ENCODE results near the gene GALNTL6. TPM values are rescaled to one million over a fixed set of nuclear protein-coding genes. Genes with fewer than 3 reads are reported as not detected.

Gene GALNTL6
- total RNA-seq, 2 donors from 2014 or later, result not detected

- H3K36me3 Mint-ChIP-seq (ENCODE audit: insufficient read depth in 2 of 2), result no peaks in the 10 kb centered on the region
- no peaks in the 10 kb centered on the region for H3K4me1 Mint-ChIP-seq (ENCODE audit: low read depth)
- H3K9me3 Mint-ChIP-seq, result no peaks in the 10 kb centered on the region
- H3K4me3 Mint-ChIP-seq, result no peak overlapping the region
- ATAC-seq (replicated peaks in 1 of 2) (no peak), DNase-seq (no peak)
- H3K27me3 Mint-ChIP-seq (ENCODE audit: low read depth), result no peaks in the 10 kb centered on the region
- H3K27ac Mint-ChIP-seq, result no peak overlapping the region
Observed at GRCh38 chr4:172826346-172826745, 1013.1 kb downstream of the GALNTL6 start.

DNA sequence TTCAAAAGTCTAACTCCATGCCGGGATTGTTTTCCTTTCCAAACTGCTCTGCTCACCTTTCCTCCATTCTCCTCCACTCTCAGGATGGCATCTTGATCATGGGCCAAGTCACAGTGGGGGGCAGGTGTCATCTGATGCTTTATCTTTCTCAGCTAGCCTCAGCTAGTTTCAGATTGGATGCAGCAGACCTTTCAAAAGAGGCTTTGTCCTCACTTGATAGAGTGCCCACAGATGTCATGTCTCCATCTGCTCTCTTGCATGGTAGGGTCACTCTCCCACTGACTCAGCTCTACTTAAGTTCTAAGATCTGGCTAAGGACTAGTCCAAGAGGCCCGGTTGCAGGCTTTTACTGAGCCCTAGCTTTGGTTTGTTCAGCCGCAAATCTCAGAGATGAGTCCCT, 1013.7 kb downstream of the GALNTL6 start:
- no peaks in the 10 kb centered on the region for H3K4me1 Mint-ChIP-seq (ENCODE audit: low read depth)
- DNase-seq (no peak), ATAC-seq (replicated peaks in 1 of 2) (no peak)
- H3K4me3 Mint-ChIP-seq, result no peak overlapping the region
- H3K36me3 Mint-ChIP-seq (ENCODE audit: insufficient read depth in 2 of 2), result no peaks in the 10 kb centered on the region
- H3K27me3 Mint-ChIP-seq (ENCODE audit: low read depth), result no peaks in the 10 kb centered on the region
- H3K27ac Mint-ChIP-seq, result no peak overlapping the region
- no peaks in the 10 kb centered on the region for H3K9me3 Mint-ChIP-seq

- Mint-ChIP-seq H3K4me3 (no peak overlapping the region), H3K9me3 (no peaks in the 10 kb centered on the region), H3K4me1 (ENCODE audit: low read depth) (no peaks in the 10 kb centered on the region), H3K36me3 (ENCODE audit: insufficient read depth in 2 of 2) (no peaks in the 10 kb centered on the region), H3K27ac (no peak overlapping the region), H3K27me3 (ENCODE audit: low read depth) (no peaks in the 10 kb centered on the region)
- no peak for DNase-seq
- no peak for ATAC-seq (replicated peaks in 1 of 2)
Observed at GRCh38 chr4:172830295-172830764, 1017.1 kb downstream of the GALNTL6 start.

DNA sequence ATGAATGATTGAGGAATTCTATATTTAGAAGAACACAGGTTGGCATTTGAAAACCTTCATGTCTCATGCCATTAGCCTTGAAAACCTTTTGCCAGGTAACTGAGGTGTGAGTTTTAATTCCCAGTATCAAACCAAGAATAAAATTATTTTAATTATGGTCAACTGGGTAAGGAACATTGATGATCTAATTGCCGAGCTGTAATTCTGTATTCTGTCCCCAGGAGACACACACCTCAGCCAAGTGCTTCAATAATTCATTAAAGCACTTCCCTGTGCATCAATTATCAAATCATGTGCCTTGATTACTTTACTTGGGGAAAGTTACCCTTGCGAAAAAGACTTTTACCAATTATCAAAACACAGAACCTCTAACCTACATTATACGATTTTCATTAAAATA, 1023.5 kb downstream of the GALNTL6 start:
- H3K4me1 Mint-ChIP-seq (ENCODE audit: low read depth), result no peaks in the 10 kb centered on the region
- H3K9me3 Mint-ChIP-seq, result no peaks in the 10 kb centered on the region
- H3K27me3 Mint-ChIP-seq (ENCODE audit: low read depth), result no peaks in the 10 kb centered on the region
- no peak overlapping the region for H3K27ac Mint-ChIP-seq
- no peaks in the 10 kb centered on the region for H3K36me3 Mint-ChIP-seq (ENCODE audit: insufficient read depth in 2 of 2)
- ATAC-seq (replicated peaks in 1 of 2), result no peak
- no peak for DNase-seq
- no peak overlapping the region for H3K4me3 Mint-ChIP-seq

DNA sequence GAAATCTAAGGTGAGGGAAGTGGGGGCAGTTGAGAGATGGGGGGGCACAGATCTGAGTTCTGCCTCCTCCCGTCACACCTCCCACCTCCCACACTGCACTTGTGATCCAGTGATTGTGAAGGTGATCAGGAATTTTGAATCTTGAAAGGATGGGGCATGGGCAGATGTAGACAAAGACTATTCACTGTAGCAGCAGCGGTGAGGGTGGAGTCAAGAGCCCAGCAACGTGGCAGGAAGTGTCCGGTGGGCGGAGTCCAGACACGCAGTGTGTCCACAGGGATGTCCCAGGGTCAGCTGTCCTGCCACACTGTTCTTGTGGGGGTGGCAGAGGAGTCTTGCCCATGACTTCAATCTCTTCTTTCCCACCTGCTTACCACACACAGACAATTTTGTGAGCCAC, 1024.9 kb downstream of the GALNTL6 start:
- Mint-ChIP-seq H3K27me3 (ENCODE audit: low read depth) (no peaks in the 10 kb centered on the region), H3K4me1 (ENCODE audit: low read depth) (no peaks in the 10 kb centered on the region), H3K4me3 (no peak overlapping the region), H3K36me3 (ENCODE audit: insufficient read depth in 2 of 2) (no peaks in the 10 kb centered on the region), H3K9me3 (no peaks in the 10 kb centered on the region), H3K27ac (no peak overlapping the region)
- no peak for DNase-seq
- ATAC-seq (replicated peaks in 1 of 2), result no peak

DNA sequence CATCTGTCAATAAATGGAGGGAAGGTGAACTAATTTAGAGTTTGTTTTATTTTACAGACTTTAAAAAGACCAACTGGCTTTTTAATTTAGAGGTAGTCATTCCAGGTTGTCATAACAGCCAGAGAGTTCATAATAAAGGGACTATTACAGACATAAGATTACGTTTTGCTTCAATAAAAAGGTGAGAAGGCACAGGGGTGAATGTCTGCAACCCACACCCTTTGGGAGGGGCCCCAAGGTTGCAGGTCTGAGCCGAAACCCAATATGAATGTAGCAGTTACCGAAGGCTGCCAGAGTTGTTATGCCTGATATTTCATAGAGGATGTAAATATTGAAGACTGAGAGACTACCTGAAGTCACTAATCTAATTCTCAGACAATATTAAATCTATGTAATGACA, 1025.7 kb downstream of the GALNTL6 start:
- Mint-ChIP-seq H3K4me3 (no peak overlapping the region), H3K27me3 (ENCODE audit: low read depth) (no peaks in the 10 kb centered on the region), H3K4me1 (ENCODE audit: low read depth) (no peaks in the 10 kb centered on the region), H3K9me3 (no peaks in the 10 kb centered on the region), H3K27ac (no peak overlapping the region), H3K36me3 (ENCODE audit: insufficient read depth in 2 of 2) (no peaks in the 10 kb centered on the region)
- no peak for ATAC-seq (replicated peaks in 1 of 2)
- no peak for DNase-seq

DNA sequence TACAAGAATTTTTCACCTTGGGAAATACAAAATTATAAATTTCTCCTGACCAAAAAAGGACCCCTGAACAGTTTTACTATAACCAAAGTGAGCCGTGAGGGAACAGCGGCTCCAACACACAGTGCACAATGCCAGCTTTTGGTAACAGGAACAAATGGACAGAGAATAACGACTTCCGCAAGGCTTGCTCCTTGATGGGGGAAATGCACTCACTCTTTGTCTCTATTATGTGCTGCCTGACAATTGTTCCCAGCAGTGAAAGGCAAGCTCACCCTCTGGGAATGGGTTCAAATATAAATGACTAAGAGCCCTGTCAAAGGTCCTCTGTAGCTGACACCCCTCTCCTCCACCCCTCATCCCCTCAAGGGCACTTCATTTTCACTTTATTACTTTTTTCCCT, 1029.6 kb downstream of the GALNTL6 start:
- Mint-ChIP-seq H3K27me3 (ENCODE audit: low read depth) (no peaks in the 10 kb centered on the region), H3K9me3 (no peaks in the 10 kb centered on the region), H3K4me3 (no peak overlapping the region), H3K27ac (no peak overlapping the region), H3K4me1 (ENCODE audit: low read depth) (no peaks in the 10 kb centered on the region), H3K36me3 (ENCODE audit: insufficient read depth in 2 of 2) (no peaks in the 10 kb centered on the region)
- DNase-seq, result no peak
- no peak for ATAC-seq (replicated peaks in 1 of 2)

DNA sequence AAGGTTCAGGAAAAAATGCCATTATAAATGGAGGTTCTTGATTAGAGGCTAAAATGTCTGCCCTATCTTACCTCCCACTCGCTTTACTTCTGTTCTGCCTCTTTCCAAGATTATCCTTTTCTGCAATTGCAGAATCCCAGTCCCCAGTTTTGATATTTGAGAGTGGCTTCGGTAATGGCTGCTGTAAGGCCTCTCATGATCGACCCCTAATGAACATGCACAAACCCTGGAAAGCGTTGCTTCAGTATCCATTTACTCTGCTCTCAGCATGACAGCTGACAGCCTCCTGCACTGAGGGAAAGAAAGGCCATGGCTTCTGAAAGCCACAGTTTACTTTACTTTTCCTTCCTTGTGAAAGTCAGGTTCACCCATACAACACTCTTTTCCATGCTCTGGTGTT, 1030.0 kb downstream of the GALNTL6 start:
- Mint-ChIP-seq H3K4me3 (no peak overlapping the region), H3K27me3 (ENCODE audit: low read depth) (no peaks in the 10 kb centered on the region), H3K9me3 (no peaks in the 10 kb centered on the region), H3K36me3 (ENCODE audit: insufficient read depth in 2 of 2) (no peaks in the 10 kb centered on the region), H3K27ac (no peak overlapping the region), H3K4me1 (ENCODE audit: low read depth) (no peaks in the 10 kb centered on the region)
- DNase-seq, result no peak
- ATAC-seq (replicated peaks in 1 of 2), result no peak

DNA sequence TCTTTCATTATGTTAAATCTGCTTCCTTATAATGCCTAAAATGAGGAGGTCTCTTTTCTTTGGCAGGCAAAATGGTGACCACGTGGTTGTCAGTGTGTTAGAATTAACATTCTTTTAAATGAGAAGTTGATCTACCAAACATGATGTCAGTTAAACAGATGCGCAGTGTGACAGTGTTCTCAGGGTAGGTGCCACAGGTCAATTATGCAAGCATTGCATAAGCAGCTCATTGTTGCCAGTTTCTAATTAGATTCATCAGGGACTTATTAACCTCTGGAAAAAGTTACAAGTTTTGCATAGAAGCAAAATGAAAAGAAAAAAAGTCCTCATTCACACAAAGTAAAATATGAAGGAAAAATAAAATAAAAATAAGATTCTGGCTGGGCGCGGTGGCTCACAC, 1031.4 kb downstream of the GALNTL6 start:
- no peaks in the 10 kb centered on the region for H3K36me3 Mint-ChIP-seq (ENCODE audit: insufficient read depth in 2 of 2)
- DNase-seq (no peak), ATAC-seq (replicated peaks in 1 of 2) (no peak)
- no peaks in the 10 kb centered on the region for H3K27me3 Mint-ChIP-seq (ENCODE audit: low read depth)
- H3K4me3 Mint-ChIP-seq, result no peak overlapping the region
- H3K4me1 Mint-ChIP-seq (ENCODE audit: low read depth), result no peaks in the 10 kb centered on the region
- no peaks in the 10 kb centered on the region for H3K9me3 Mint-ChIP-seq
- no peak overlapping the region for H3K27ac Mint-ChIP-seq

GRCh38 chr4:172845281-172845680, 1032.1 kb downstream of the GALNTL6 start:
- Mint-ChIP-seq H3K27ac (no peak overlapping the region), H3K27me3 (ENCODE audit: low read depth) (no peaks in the 10 kb centered on the region), H3K36me3 (ENCODE audit: insufficient read depth in 2 of 2) (no peaks in the 10 kb centered on the region), H3K9me3 (no peaks in the 10 kb centered on the region), H3K4me3 (no peak overlapping the region), H3K4me1 (ENCODE audit: low read depth) (no peaks in the 10 kb centered on the region)
- ATAC-seq (replicated peaks in 1 of 2) (no peak), DNase-seq (no peak)

DNA sequence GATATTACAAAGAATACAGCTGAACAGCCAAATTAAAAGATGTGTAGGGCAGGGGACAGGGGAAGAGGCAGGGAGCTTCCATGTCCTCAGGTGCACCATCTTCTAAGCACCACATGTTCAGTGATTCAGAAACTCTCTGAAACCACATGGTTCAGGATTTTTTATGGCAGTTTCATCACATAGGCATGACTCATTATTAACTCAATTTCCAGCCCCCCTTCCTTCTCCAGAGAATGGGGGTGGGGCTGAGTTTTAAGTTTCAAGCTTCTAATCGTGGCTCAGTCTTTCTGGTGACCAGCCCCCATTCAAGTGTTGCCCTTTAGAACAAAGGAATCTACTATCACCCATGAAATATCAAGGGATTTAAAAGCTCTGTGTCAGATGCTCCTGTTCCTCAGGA, 1037.6 kb downstream of the GALNTL6 start:
- H3K4me3 Mint-ChIP-seq, result no peak overlapping the region
- H3K27me3 Mint-ChIP-seq (ENCODE audit: low read depth), result no peaks in the 10 kb centered on the region
- H3K4me1 Mint-ChIP-seq (ENCODE audit: low read depth), result no peaks in the 10 kb centered on the region
- no peaks in the 10 kb centered on the region for H3K36me3 Mint-ChIP-seq (ENCODE audit: insufficient read depth in 2 of 2)
- H3K9me3 Mint-ChIP-seq, result no peaks in the 10 kb centered on the region
- DNase-seq, result no peak
- no peak for ATAC-seq (replicated peaks in 1 of 2)
- H3K27ac Mint-ChIP-seq, result no peak overlapping the region

- Mint-ChIP-seq H3K27me3 (ENCODE audit: low read depth) (no peaks in the 10 kb centered on the region), H3K9me3 (no peaks in the 10 kb centered on the region), H3K4me1 (ENCODE audit: low read depth) (no peaks in the 10 kb centered on the region), H3K36me3 (ENCODE audit: insufficient read depth in 2 of 2) (no peaks in the 10 kb centered on the region), H3K27ac (no peak overlapping the region), H3K4me3 (no peak overlapping the region)
- ATAC-seq (replicated peaks in 1 of 2) (no peak), DNase-seq (no peak)
Observed at GRCh38 chr4:172851534-172851933, 1038.3 kb downstream of the GALNTL6 start.

GRCh38 chr4:172857026-172857425, 1043.8 kb downstream of the GALNTL6 start:
- Mint-ChIP-seq H3K27ac (no peak overlapping the region), H3K27me3 (ENCODE audit: low read depth) (peaks cover 9% of the 10 kb centered on the region), H3K36me3 (ENCODE audit: insufficient read depth in 2 of 2) (no peaks in the 10 kb centered on the region), H3K4me1 (ENCODE audit: low read depth) (no peaks in the 10 kb centered on the region), H3K4me3 (no peak overlapping the region), H3K9me3 (peaks cover 0 to under 1% of the 10 kb centered on the region in 2 donors)
- DNase-seq, result no peak
- no peak for ATAC-seq (replicated peaks in 1 of 2)

- DNase-seq (no peak), ATAC-seq (replicated peaks in 1 of 2) (no peak)
- Mint-ChIP-seq H3K27me3 (ENCODE audit: low read depth) (peaks cover 9% of the 10 kb centered on the region), H3K9me3 (peaks cover 0 to 3% of the 10 kb centered on the region in 2 donors), H3K36me3 (ENCODE audit: insufficient read depth in 2 of 2) (no peaks in the 10 kb centered on the region), H3K4me1 (ENCODE audit: low read depth) (no peaks in the 10 kb centered on the region), H3K4me3 (no peak overlapping the region), H3K27ac (no peak overlapping the region)
Observed at GRCh38 chr4:172858731-172859230, 1045.6 kb downstream of the GALNTL6 start.
